HTR-8/SVneo (cell line): ENCODE measurements around the gene PPP2R3B.
"Not testable (repeated sequence)": the region's sequence is repeated elsewhere in the genome, so short reads cannot be mapped to it uniquely, and the experiment has no call there.

Source experiments
- DNase-seq: peaks from one replicate; pipeline ENCODE4 v3.0.0; 2011; ENCODE audit warnings: low spot score, mixed read lengths; ENCODE audit not compliant: insufficient read length
- FAIRE-seq: peaks from 2 replicates; lab custom pipeline; 2011; peaks lifted over from hg19 to GRCh38; lab: Jason Lieb, UNC

PPP2R3B gene

DNA sequence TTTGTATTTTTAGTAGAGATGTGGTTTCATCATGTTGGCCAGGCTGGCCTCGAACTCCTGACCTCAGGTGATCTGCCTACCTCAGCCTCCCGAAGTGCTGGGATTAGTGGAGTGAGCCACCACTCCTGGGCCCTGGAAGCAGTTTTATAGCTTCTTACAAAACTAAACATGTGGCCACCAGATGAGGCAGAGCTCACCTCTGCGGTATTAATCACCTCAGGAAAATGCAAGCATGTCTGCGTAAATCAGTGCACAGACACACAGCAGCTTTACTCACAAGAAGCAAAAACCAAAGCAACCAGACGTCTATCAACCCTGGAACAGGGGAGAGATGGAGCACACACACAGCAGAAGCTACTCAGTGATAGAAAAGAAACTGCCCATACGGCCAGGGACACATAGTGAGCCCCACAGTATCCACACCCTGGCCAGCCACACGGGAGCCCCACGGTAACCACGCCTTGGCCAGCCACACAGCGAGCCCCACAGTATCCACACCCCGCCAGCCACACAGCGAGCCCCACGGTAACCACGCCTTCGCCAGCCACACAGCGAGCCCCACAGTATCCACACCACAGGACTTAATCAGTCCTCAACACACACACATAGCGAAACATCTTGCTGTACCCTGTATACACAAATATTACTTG lies 30.2 kb downstream of the PPP2R3B start:
- DNase-seq (no peak), FAIRE-seq (peak; percentile 13)

DNA sequence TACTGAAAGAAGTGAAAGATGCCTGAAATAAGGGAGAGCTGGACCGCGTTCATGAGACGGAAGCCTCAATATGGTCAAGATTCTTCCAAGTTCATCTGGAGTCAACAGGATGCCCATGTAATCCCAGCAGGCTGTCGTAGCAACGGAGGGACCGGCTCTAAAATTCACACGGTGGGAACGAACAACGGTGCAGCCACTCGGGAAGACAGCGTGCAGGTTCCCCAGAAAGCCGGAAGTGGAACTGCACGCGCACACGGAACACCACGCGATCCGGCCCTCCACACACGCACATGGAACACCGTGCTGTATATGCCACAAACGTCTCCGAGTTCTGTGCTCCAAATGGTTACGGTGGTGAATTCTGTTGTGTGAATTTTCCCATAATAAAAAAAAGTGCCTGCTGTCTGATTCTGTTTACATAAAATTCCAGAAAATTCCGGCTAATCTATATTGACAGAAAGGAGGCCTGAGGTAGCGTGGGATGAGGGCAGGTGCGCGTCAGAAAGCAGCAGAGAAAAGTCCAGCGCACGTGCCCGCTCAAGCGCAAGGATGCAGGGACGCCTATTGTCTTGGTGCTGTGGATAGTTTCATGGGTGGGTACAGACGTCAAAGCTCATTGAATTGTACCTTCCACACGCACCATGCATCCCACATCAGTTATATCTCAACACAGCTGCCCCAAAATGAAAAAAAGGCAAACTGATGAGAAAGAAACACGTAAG lies 31.2 kb downstream of the PPP2R3B start:
- DNase-seq (no peak), FAIRE-seq (no peak)

GRCh38 chrX:353566-354535 lies 32.9 kb downstream of the PPP2R3B start:
- FAIRE-seq (no peak), DNase-seq (no peak)

- DNase-seq (no peak), FAIRE-seq (no peak)
Measured at GRCh38 chrX:352582-353314, 34.0 kb downstream of the PPP2R3B start.

DNA sequence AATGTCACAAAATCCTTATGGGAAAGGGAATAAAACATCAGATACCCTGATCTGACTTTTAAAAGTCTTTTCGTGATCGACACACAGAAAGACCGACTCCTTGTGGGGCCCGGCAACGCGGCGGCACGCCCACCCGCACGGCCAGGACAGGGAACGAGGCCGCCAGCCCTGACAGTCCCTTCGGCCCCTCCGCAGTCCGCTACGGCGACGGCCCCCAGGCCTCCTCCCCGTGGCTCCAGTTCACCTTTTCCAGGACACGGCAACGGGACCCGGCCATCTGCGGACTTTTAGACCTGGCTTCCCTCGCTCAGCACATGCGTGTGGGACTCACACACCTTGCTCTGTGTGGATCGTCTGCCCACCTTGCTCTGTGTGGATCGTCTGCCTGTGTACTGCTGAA lies 34.5 kb downstream of the PPP2R3B start:
- FAIRE-seq, result no peak
- no peak for DNase-seq

- DNase-seq (no peak), FAIRE-seq (no peak)
Measured at GRCh38 chrX:351736-352135, 35.0 kb downstream of the PPP2R3B start.

GRCh38 chrX:351324-351641 lies 35.4 kb downstream of the PPP2R3B start:
- not testable (repeated sequence) for DNase-seq, FAIRE-seq

GRCh38 chrX:350534-351323 lies 36.0 kb downstream of the PPP2R3B start:
- FAIRE-seq, result no peak
- DNase-seq, result no peak

DNA sequence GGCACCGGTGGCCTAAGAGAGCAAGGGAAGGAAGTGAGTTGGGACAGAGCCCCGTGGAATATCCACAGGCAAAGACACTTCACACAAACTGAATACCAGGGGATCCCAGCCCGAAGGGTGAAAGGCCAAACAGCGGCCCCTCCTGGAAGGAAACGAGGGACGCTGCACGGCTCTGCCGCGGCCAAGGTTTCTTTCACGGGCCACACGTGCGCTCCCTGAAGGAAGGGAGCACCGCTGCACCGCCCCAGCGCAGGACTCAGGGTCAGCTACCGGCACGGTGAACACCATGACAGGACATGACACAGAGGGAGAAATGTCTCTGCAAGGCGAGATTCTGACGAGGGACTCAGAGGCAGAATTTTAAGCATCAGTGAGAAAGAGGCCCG lies 36.6 kb downstream of the PPP2R3B start:
- DNase-seq (no peak), FAIRE-seq (no peak)

GRCh38 chrX:349702-350101 lies 37.0 kb downstream of the PPP2R3B start:
- no peak for DNase-seq
- no peak for FAIRE-seq

GRCh38 chrX:349196-349595 lies 37.5 kb downstream of the PPP2R3B start:
- no peak for FAIRE-seq
- no peak for DNase-seq

DNA sequence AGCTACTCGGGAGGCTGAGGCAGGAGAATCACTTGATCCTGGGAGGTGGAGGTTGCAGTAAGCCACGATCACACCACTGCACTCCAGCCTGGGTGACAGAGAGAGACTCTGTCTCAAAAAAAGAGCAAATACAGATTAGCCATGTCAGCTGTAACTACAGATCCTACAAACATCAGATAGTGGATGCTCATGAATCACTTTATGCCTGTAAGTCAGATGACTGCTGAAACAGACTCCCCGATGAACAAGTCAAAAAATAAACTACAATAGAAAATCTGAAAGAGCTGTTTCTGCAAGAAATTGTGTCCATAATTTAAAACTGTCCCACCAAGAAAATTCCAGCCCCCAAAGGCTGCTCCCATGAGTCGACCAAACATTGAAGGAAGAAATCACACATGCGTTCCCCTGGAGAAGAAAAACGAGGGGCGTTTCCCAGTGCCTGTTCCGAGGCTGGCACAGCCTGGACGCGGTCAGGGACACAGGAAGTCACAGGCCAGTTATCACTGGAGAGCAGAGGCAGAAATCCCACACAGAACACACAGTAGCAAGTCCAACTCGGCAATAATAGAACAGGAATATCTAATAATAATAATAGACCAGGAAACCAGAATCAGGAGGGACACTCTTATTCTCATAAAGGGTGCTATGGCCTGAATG lies 38.1 kb downstream of the PPP2R3B start:
- DNase-seq, result no peak
- FAIRE-seq, result no peak

- DNase-seq (no peak), FAIRE-seq (no peak)
Measured at GRCh38 chrX:347351-348117, 39.2 kb downstream of the PPP2R3B start.

GRCh38 chrX:346034-346813 lies 40.5 kb downstream of the PPP2R3B start:
- FAIRE-seq (no peak), DNase-seq (no peak)

GRCh38 chrX:345020-345925 lies 41.4 kb downstream of the PPP2R3B start:
- DNase-seq (no peak), FAIRE-seq (no peak)

DNA sequence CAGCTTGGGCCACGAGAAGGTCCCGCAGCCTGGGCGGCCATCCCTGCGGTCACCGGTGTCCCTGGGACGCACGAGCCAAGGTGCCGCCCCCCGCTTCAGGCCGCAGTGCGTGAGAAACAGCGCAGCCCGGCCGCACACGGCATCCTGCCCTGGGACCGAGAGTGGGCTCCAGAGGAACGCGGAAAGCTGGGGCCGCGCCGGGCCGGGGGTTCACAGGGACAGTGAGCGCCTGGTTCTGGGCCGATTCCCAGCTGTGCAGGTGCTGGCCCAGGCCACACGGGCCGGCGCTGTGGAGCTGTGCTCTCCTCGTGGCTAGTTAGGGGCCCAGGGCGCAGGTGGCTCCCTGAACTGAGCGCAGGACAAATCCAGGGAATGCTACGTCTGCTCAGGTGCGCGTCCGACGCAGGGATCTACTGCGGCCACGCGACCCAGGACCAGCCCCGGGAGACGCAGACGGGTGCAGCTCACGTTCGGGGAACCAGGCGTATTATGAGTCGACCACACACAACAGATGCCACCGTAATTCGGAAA lies 42.3 kb downstream of the PPP2R3B start:
- FAIRE-seq, result no peak
- no peak for DNase-seq
